Measurements from ENCODE around the gene TAAR1.
"Not testable (repeated sequence)": the region's sequence is repeated elsewhere in the genome, so short reads cannot be mapped to it uniquely, and the experiment has no call there.

The TAAR1 gene

GRCh38 chr6:132651062-132651461 is 7.9 kb downstream of the TAAR1 start:
- no peak for DNase-seq

DNA sequence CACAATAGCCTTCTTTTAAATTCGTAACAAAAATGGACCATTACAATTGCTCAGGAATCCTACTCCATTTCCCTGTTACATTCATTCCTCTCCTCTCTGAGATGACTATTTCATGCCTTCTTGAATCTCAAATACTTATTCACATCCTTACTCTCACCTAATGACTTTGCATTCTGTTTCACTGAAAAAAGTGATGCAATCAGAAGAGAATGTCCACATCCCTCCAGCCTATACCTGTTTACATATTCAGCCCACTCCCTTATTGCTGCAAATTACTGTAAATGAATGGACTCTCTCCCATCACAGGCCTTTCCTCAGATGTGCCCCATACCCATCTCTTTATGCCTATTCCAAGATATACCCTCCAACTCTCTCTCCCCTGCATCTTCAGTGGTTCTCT is 8.6 kb downstream of the TAAR1 start:
- DNase-seq: no peak

GRCh38 chr6:132648828-132649227 is 10.2 kb downstream of the TAAR1 start:
- no peak for DNase-seq

DNA sequence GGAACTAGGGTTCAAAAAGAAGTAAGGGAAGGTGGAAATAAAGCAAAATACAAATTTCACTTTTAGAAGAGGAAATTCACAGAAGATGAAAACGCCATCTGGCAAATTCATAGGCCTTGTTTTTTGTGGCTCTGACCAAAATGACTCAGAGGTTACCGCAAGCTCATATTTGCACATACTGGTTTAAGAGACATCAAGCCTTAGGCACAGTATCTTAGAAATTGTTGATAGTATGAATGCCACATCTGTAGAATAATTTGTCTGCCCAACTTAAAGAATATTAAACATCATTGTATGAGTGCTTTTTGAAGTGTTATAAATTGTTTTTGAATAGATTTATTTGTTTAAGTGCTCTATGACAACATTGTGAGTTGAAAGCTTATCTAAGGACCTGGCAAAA is 10.6 kb downstream of the TAAR1 start:
- no peak for DNase-seq

- DNase-seq: no peak
Observed at GRCh38 chr6:132643547-132643946, 15.4 kb downstream of the TAAR1 start.

DNA sequence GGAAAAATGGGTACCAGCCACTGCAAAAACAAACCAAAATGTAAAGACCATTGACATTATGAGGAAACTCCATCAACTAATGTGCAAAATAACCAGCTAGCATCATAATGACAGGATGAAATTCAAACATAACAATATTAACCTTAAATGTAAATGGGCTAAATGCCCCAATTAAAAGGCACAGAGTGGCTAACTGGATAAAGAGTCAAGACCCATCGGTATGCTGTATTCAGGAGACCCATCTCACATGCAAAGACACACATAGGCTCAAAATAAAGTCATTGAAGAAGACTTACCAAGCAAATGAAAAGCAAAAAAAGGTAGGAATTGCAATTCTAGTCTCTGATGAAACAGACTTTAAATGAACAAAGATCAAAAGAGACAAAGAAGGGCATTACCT is 21.8 kb downstream of the TAAR1 start:
- not testable (repeated sequence) for DNase-seq

GRCh38 chr6:132635906-132636305 is 23.1 kb downstream of the TAAR1 start:
- DNase-seq: not testable (repeated sequence)

GRCh38 chr6:132635288-132635687 is 23.7 kb downstream of the TAAR1 start:
- not testable (repeated sequence) for DNase-seq

DNA sequence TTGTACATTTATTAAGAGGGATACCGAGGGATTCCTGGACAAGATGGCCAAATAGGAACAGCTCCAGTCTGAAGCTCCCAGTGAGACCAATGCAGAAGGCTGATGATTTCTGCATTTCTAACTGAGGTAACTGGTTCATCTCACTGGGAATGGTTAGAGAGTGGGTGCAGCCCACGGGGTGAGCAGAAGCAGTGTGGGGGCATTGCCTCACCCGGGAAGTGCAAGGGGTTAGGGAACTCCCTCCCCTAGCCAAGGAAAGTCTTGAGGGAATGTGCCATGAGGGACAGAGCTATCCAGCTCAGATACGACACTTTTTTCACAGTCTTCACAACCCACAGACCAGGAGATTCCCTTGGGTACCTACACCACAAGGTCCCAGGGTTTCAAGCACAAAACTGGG is 24.2 kb downstream of the TAAR1 start:
- no peak for DNase-seq

DNA sequence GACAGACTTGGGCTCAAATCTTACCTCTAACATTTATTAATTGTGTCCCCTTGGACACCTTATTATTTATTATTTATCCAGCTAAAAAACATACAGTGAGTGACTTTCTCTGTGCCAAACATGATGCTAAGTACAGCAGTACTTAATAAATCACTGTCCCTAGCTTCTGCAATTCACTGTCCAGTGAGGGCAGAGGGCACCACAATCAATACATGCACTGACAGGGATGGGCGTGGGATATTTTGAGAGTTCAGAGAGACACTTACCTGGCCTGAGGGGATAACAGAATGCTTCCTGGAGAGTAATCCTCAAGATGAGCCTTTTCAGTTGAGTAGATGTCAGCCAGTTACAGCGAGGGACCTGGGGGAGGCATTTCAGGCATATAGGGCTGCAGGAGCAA is 25.6 kb downstream of the TAAR1 start:
- no peak for DNase-seq

- DNase-seq: no peak
Observed at GRCh38 chr6:132624175-132624574, 34.8 kb downstream of the TAAR1 start, which contains the start of gene TAAR2. Gene TAAR2, minus strand, starts transcription at chr6:132624275. Its CDS starts 0 bp downstream, at chr6:132624275.

- no peak for DNase-seq
Observed at GRCh38 chr6:132623106-132623845, 35.7 kb downstream of the TAAR1 start.

DNA sequence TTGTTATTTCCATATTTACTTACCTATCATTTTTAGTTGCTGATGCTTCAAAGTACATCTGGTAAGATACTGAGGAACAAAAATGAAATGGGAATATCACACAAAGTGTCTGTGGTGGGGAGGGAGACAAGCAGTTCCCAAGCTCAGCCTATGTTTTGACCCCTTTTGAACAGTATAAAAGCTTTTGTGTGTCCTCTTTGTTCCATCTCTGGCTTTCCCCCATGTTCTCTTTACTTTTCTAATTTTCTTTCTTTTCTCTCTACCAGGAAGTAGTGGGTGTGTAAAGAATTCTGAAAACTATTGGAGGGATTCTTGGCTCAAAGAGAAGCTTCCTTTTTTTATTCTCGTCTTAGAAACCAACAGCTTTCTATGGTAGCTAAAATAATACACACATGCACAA is 42.3 kb downstream of the TAAR1 start:
- no peak for DNase-seq

GRCh38 chr6:132614554-132614953 is 44.4 kb downstream of the TAAR1 start:
- no peak for DNase-seq

DNA sequence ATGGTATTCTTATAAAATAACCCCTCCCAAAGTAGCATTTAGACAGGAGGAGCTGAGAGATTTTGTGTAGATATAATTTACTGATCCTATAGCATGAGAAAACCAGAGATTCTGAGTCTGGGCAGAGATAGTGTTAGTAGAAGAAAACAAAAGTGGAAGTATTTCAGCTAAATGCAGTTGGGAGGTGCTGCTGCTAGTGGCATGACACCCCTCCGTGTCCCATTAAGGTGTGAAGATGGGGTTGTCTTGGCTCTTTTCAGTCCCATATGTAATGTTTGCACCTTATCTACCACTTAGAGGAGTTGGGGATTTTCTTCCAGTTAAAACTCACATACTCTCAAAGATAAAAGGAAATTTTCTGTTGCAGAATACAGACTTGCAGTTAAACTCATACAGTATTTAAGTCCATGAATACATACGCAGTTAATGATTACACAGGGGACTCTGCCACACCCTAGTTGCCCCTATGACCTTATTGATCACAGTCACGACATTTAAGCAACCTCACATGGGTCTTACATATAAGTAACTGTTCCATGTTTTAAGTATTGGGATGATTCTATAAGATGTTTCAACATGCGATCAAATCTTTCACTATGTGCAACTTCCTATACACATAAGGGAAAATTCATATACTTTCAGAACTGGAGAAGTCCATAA is 46.4 kb downstream of the TAAR1 start:
- DNase-seq: no peak

DNA sequence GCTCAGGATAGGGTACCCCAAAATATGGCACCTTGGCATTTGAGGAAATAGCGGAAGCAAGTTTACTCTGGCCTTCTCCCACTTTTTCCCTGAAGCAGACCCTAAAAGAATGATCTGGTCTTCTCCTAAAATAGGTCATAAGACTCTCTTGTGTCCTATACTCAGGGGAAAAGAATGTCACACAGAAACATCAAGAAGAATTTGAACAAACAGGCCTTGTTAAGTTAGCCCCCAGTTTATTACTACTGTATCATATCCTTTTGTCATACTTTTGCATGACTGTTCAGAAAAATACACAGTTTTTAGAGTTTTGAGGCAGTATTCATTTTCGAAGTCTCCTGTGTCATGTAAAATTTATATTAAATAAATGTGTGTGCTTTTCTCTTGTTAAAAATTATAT is 47.4 kb downstream of the TAAR1 start:
- DNase-seq: no peak

- DNase-seq: no peak
Observed at GRCh38 chr6:132607544-132608233, 51.3 kb downstream of the TAAR1 start.

GRCh38 chr6:132604635-132605152 is 54.3 kb downstream of the TAAR1 start:
- no peak for DNase-seq

DNA sequence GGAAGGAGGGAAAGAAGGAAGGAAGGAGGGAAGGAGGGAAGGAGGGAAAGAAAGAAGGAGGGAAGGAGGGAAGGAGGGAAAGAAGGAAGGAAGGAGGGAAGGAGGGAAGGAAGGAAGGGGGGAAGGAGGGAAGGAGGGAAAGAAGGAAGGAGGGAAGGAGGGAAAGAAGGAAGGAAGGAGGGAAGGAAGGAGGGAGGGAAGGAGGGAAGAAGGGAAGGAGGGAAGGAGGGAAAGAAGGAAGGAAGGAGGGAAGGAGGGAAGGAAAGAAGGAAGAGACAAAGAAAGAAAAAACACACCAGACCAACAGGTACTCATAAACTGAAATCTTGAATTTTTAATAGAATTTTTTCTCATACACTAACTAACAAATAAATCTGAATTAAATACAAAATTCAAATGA is 58.1 kb downstream of the TAAR1 start:
- not testable (repeated sequence) for DNase-seq

DNA sequence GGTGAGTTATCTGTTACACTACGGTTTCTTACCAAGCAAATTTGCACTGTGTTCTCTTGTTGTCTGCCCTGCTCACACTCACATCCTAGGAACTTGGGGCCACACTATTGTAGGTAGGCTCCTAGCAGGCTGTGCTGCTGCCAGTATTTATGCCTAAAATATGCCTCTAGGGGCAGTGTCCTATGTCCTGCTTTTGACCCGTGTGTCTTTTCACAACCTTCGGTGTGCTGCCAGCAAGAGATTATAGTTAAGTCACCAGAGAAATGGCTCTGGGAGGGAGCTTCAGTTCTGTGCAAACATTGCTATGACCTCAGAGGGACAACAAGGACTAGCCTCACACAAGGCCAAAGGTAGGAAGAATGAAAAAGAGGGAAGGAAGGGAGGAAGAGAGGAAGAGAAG is 60.5 kb downstream of the TAAR1 start:
- no peak for DNase-seq

DNA sequence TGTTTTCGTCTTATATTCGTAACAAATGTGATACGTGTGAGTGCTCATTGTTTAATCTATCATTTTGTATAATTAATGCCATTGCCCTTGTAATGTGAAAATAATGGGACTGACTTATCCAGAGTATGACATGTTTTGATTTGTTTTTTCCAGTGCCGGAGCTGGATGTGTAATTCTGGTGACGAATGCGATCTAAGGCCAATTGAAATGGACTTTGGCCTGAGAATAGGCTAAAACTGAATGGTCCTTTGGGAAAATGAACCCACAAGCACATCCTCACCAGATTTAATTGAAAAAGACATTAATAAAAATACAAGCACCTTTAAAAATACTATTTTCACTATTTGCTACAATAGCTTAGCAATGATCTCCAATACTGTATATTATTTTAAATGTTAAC is 62.8 kb downstream of the TAAR1 start:
- no peak for DNase-seq

All from NCI-H446 (cell line).